HEK293 (cell line): ENCODE results near the gene LIPH.

Experiments used
- CTCF ChIA-PET: fragments of 350-600 bp; formaldehyde crosslinking; extraction: SDS; loops from one replicate; lab custom pipeline; 2021; ENCODE audit warnings: antibody characterized with exemption; lab: Yijun Ruan, JAX
- POLR2A ChIA-PET: fragments of 300-600 bp; formaldehyde crosslinking; extraction: SDS; loops from one replicate; lab custom pipeline; 2020; ENCODE audit warnings: antibody characterized with exemption, inconsistent platforms; lab: Yijun Ruan, JAX
- H3K27ac ChIP-seq: fragments of 200-500 bp; sonication (Bioruptor generic); 2 replicates; pipeline ENCODE4 v1.5.1; 2014; ENCODE audit warnings: low read depth, low read length, control low read depth, inconsistent platforms; ENCODE audit errors: extremely low read depth
- H3K36me3 ChIP-seq, 2 experiments: fragments of 200-500 bp in 1 of 2; sonication (Bioruptor generic) in 1 of 2; 1 replicate in 1 of 2; 2 replicates in 1 of 2; pipeline ENCODE4 v1.5.1; 2014 to 2017; ENCODE audit warnings: inconsistent platforms in 2 of 2, low read length in 2 of 2; ENCODE audit not compliant: control insufficient read depth in 2 of 2, insufficient read depth in 1 of 2
- H3K4me1 ChIP-seq: fragments of 200-500 bp; sonication (Bioruptor generic); 2 replicates; pipeline ENCODE4 v1.5.1; 2014; ENCODE audit warnings: mild to moderate bottlenecking, low read length, inconsistent platforms; ENCODE audit not compliant: control insufficient read depth, insufficient read depth
- H3K4me3 ChIP-seq: 2 replicates; pipeline ENCODE4 v1.5.1; 2011; ENCODE audit warnings: low read depth, mild to moderate bottlenecking, control low read depth, low read length, moderate library complexity
- H3K9me3 ChIP-seq: fragments of 200-500 bp; sonication (Bioruptor generic); 2 replicates; pipeline ENCODE4 v1.5.1; 2014; ENCODE audit warnings: low read depth, low read length, inconsistent platforms; ENCODE audit not compliant: control insufficient read depth, insufficient read depth
- GFI1B ChIP-seq: fragments of 450-650 bp; formaldehyde crosslinking; IDR thresholded peaks from 2 replicates; pipeline ENCODE4 v1.5.1; 2016; ENCODE audit warnings: missing biosample characterization, missing genetic modification characterization
- KLF9 ChIP-seq: fragments of 450-650 bp; formaldehyde crosslinking; IDR thresholded peaks from 2 replicates; pipeline ENCODE4 v1.5.1; 2016; ENCODE audit warnings: missing biosample characterization, missing genetic modification characterization, low read depth
- PRDM1 ChIP-seq: fragments of 450-650 bp; formaldehyde crosslinking; IDR thresholded peaks from 2 replicates; pipeline ENCODE4; 2016; ENCODE audit warnings: missing biosample characterization, missing genetic modification characterization
- SCRT2 ChIP-seq: fragments of 450-650 bp; formaldehyde crosslinking; IDR thresholded peaks from 2 replicates; pipeline ENCODE4 v1.5.1; 2016; ENCODE audit warnings: missing biosample characterization, missing genetic modification characterization
- ZBTB20 ChIP-seq: fragments of 450-650 bp; formaldehyde crosslinking; IDR thresholded peaks from 2 replicates; pipeline ENCODE4 v1.5.1; 2016; ENCODE audit warnings: missing biosample characterization, missing genetic modification characterization
- ZBTB21 ChIP-seq: fragments of 450-650 bp; formaldehyde crosslinking; IDR thresholded peaks from 2 replicates; pipeline ENCODE4 v1.5.1; 2017; ENCODE audit warnings: missing biosample characterization, missing genetic modification characterization
- ZEB2 ChIP-seq: fragments of 450-650 bp; formaldehyde crosslinking; IDR thresholded peaks from 2 replicates; pipeline ENCODE4 v1.5.1; 2016; ENCODE audit warnings: missing biosample characterization, missing genetic modification characterization
- ZNF146 ChIP-seq: fragments of 450-650 bp; formaldehyde crosslinking; IDR thresholded peaks from 2 replicates; pipeline ENCODE4 v1.5.1; 2016; ENCODE audit warnings: missing biosample characterization, missing genetic modification characterization
- ZNF19 ChIP-seq: fragments of 450-650 bp; formaldehyde crosslinking; IDR thresholded peaks from 2 replicates; pipeline ENCODE4; 2016; ENCODE audit warnings: missing biosample characterization, missing genetic modification characterization, low read depth
- ZNF23 ChIP-seq: fragments of 450-650 bp; formaldehyde crosslinking; IDR thresholded peaks from 2 replicates; pipeline ENCODE4 v1.5.1; 2016; ENCODE audit warnings: missing biosample characterization, missing genetic modification characterization, borderline replicate concordance
- ZNF266 ChIP-seq: fragments of 450-650 bp; formaldehyde crosslinking; IDR thresholded peaks from 2 replicates; pipeline ENCODE4 v1.5.1; 2016; ENCODE audit warnings: missing biosample characterization, missing genetic modification characterization, low read depth
- ZNF394 ChIP-seq: fragments of 450-650 bp; formaldehyde crosslinking; IDR thresholded peaks from 2 replicates; pipeline ENCODE4 v1.5.1; 2016; ENCODE audit warnings: missing biosample characterization, missing genetic modification characterization, mild to moderate bottlenecking, moderate library complexity, borderline replicate concordance
- ZNF433 ChIP-seq: fragments of 450-650 bp; formaldehyde crosslinking; IDR thresholded peaks from 2 replicates; pipeline ENCODE4 v1.5.1; 2016; ENCODE audit warnings: missing biosample characterization, missing genetic modification characterization, low read depth
- ZNF514 ChIP-seq: fragments of 450-650 bp; formaldehyde crosslinking; IDR thresholded peaks from 2 replicates; pipeline ENCODE4 v1.5.1; 2016; ENCODE audit warnings: missing biosample characterization, missing genetic modification characterization
- ZNF555 ChIP-seq: fragments of 450-650 bp; formaldehyde crosslinking; conservative IDR thresholded peaks from 2 replicates; pipeline ENCODE4 v1.5.1; 2017; ENCODE audit warnings: missing biosample characterization, mild to moderate bottlenecking, missing genetic modification characterization, inconsistent platforms
- ZNF571 ChIP-seq: fragments of 450-650 bp; formaldehyde crosslinking; IDR thresholded peaks from 2 replicates; pipeline ENCODE4 v1.5.0; 2017; ENCODE audit warnings: missing biosample characterization, missing genetic modification characterization
- ZNF580 ChIP-seq: fragments of 450-650 bp; formaldehyde crosslinking; IDR thresholded peaks from 2 replicates; pipeline ENCODE4 v1.5.1; 2016; ENCODE audit warnings: missing biosample characterization, missing genetic modification characterization
- ZNF610 ChIP-seq: fragments of 450-650 bp; formaldehyde crosslinking; IDR thresholded peaks from 2 replicates; pipeline ENCODE4 v1.5.1; 2016; ENCODE audit warnings: missing biosample characterization, missing genetic modification characterization, borderline replicate concordance
- ZNF621 ChIP-seq: fragments of 450-650 bp; formaldehyde crosslinking; IDR thresholded peaks from 2 replicates; pipeline ENCODE4 v1.5.1; 2017; ENCODE audit warnings: missing biosample characterization, missing genetic modification characterization
- ZNF626 ChIP-seq: fragments of 450-650 bp; sonication (Bioruptor Pico); formaldehyde crosslinking; IDR thresholded peaks from 2 replicates; pipeline ENCODE4 v1.5.1; 2018; ENCODE audit warnings: missing biosample characterization, missing genetic modification characterization, inconsistent platforms
- ZNF660 ChIP-seq: fragments of 450-650 bp; IDR thresholded peaks from 2 replicates; pipeline ENCODE4 v1.5.1; 2018; ENCODE audit warnings: missing biosample characterization, mild to moderate bottlenecking, missing genetic modification characterization
- ZNF830 ChIP-seq: fragments of 450-650 bp; IDR thresholded peaks from 2 replicates; pipeline ENCODE4 v1.5.0; 2018; ENCODE audit warnings: missing biosample characterization, missing genetic modification characterization, low read depth, mild to moderate bottlenecking, moderate library complexity
- TF ChIP-seq, protein P1 (sequence below): fragments of 450-650 bp; formaldehyde crosslinking; IDR thresholded peaks from 2 replicates; pipeline ENCODE4 v1.5.1; 2017; ENCODE audit warnings: missing biosample characterization, missing genetic modification characterization
- TF ChIP-seq, protein P2 (sequence below): fragments of 450-650 bp; formaldehyde crosslinking; IDR thresholded peaks from 2 replicates; pipeline ENCODE4 v1.5.1; 2016; ENCODE audit warnings: missing biosample characterization, missing genetic modification characterization, borderline replicate concordance

The LIPH gene

GRCh38 chr3:185572183-185572582, 19.8 kb upstream of the LIPH start:
- H3K4me1 ChIP-seq: no peaks in the 10 kb centered on the region
- CTCF ChIA-PET: interaction anchor here (0.6 to 1.5 kb wide), 2 partner anchors 13 to 88 kb away, joined by 3 to 10 read pairs; no protein-coding TSS in a partner anchor
- TF ChIP-seq ZNF621 (no peak), KLF9 (tag by site-specific recombination) (no peak), ZNF830 (no peak), ZNF555 (tag by site-specific recombination) (no peak), ZNF660 (tag by site-specific recombination) (no peak), ZNF580 (tag by site-specific recombination) (no peak), ZBTB21 (tag by site-specific recombination) (no peak), ZEB2 (tag by site-specific recombination) (no peak), ZNF626 (no peak), GFI1B (tag by site-specific recombination) (no peak), ZNF433 (tag by site-specific recombination) (no peak), ZNF571 (tag by site-specific recombination) (no peak), ZNF514 (no peak), PRDM1 (no peak), ZNF610 (no peak)
- TF ChIP-seq, protein P1, sequence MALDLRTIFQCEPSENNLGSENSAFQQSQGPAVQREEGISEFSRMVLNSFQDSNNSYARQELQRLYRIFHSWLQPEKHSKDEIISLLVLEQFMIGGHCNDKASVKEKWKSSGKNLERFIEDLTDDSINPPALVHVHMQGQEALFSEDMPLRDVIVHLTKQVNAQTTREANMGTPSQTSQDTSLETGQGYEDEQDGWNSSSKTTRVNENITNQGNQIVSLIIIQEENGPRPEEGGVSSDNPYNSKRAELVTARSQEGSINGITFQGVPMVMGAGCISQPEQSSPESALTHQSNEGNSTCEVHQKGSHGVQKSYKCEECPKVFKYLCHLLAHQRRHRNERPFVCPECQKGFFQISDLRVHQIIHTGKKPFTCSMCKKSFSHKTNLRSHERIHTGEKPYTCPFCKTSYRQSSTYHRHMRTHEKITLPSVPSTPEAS: no peak
- TF ChIP-seq, all 188 proteins: peak for 0
- Histone ChIP-seq H3K4me3 (no peak overlapping the region), H3K9me3 (no peaks in the 10 kb centered on the region), H3K27ac (no peak overlapping the region), H3K36me3 (no peaks in the 10 kb centered on the region)
- POLR2A ChIA-PET: no interaction called here

DNA sequence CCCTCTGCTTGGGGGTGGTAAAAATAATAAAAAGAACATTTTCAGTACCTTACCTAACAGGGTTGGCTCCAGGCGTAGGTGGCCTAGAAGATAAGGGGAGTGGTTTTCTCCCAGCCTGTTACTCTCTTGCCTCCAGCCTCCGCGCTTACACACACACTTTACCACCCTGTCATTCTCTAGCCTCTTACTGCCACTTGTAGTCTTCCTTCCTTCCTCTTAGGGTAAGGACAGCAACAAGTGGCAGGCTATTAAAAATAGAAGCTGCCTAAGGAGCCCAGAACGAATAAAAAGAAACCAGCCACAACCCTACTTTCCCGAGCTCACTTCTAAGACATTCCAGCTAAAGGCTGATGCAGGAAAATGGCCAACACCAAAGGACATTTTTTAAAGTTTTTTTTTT, 9.6 kb upstream of the LIPH start:
- TF ChIP-seq, protein P2, sequence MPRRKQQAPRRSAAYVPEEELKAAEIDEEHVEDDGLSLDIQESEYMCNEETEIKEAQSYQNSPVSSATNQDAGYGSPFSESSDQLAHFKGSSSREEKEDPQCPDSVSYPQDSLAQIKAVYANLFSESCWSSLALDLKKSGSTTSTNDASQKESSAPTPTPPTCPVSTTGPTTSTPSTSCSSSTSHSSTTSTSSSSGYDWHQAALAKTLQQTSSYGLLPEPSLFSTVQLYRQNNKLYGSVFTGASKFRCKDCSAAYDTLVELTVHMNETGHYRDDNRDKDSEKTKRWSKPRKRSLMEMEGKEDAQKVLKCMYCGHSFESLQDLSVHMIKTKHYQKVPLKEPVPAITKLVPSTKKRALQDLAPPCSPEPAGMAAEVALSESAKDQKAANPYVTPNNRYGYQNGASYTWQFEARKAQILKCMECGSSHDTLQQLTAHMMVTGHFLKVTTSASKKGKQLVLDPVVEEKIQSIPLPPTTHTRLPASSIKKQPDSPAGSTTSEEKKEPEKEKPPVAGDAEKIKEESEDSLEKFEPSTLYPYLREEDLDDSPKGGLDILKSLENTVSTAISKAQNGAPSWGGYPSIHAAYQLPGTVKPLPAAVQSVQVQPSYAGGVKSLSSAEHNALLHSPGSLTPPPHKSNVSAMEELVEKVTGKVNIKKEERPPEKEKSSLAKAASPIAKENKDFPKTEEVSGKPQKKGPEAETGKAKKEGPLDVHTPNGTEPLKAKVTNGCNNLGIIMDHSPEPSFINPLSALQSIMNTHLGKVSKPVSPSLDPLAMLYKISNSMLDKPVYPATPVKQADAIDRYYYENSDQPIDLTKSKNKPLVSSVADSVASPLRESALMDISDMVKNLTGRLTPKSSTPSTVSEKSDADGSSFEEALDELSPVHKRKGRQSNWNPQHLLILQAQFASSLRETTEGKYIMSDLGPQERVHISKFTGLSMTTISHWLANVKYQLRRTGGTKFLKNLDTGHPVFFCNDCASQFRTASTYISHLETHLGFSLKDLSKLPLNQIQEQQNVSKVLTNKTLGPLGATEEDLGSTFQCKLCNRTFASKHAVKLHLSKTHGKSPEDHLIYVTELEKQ (tag by site-specific recombination): no peak
- peak; percentile 70; the same call in 1 of the 2 replicates for TF ChIP-seq SCRT2 (tag by site-specific recombination)
- CTCF ChIA-PET: interaction anchor here (5.2 kb wide), 1 partner anchor 13 kb away, joined by 30 read pairs; no protein-coding TSS in a partner anchor
- Histone ChIP-seq H3K9me3 (no peaks in the 10 kb centered on the region), H3K4me3 (no peak overlapping the region), H3K4me1 (peaks cover 3% of the 10 kb centered on the region; the same call in 1 of the 2 replicates), H3K27ac (no peak overlapping the region), H3K36me3 (no peaks in the 10 kb centered on the region)
- POLR2A ChIA-PET: no interaction called here

- ChIA-PET POLR2A (no interaction called here), CTCF (interaction anchor here (5.2 kb wide), 1 partner anchor 14 kb away, joined by 30 read pairs; no protein-coding TSS in a partner anchor)
- peaks cover 3% of the 10 kb centered on the region; the same call in 1 of the 2 replicates for H3K4me1 ChIP-seq
- no peaks in the 10 kb centered on the region for H3K9me3 ChIP-seq
- TF ChIP-seq ZNF146 (no peak), ZNF266 (tag by site-specific recombination) (no peak), ZBTB20 (tag by site-specific recombination) (0 out of 2 replicates have a peak, but pooled peaks have one; percentile 24), SCRT2 (tag by site-specific recombination) (no peak), ZNF19 (tag by site-specific recombination) (no peak), ZNF23 (tag by site-specific recombination) (no peak), ZNF394 (tag by site-specific recombination) (no peak)
- H3K27ac ChIP-seq: no peak overlapping the region
- no peak overlapping the region for H3K4me3 ChIP-seq
- no peaks in the 10 kb centered on the region for H3K36me3 ChIP-seq
Measured at GRCh38 chr3:185561374-185561943, 9.1 kb upstream of the LIPH start.
